HG03460 (cell line): Measurements from ENCODE around the gene GOLGA6L1.
"Not testable (repeated sequence)": the region's sequence is repeated elsewhere in the genome, so short reads cannot be mapped to it uniquely, and the experiment has no call there.

Experiments used
- ATAC-seq: cut with Tn5 transposase; IDR thresholded peaks from one replicate; pipeline ENCODE4 v1.9.1; 2021; ENCODE audit not compliant: unreplicated experiment

The GOLGA6L1 gene

GRCh38 chr15:23136722-23137121 is at the start of gene GOLGA6L1:
Gene GOLGA6L1, minus strand, starts transcription at chr15:23136822. Its CDS starts 91 bp downstream, at chr15:23136731.
- not testable (repeated sequence) for ATAC-seq

- not testable (repeated sequence) for ATAC-seq
Measured at GRCh38 chr15:23181201-23181600, 44.6 kb upstream of the GOLGA6L1 start.

- not testable (repeated sequence) for ATAC-seq
Measured at GRCh38 chr15:23180547-23180927, 43.9 kb upstream of the GOLGA6L1 start.

GRCh38 chr15:23179768-23180546 is 43.3 kb upstream of the GOLGA6L1 start:
- not testable (repeated sequence) for ATAC-seq

- ATAC-seq: not testable (repeated sequence)
Measured at GRCh38 chr15:23176683-23177082, 40.1 kb upstream of the GOLGA6L1 start.

GRCh38 chr15:23175606-23176005 is 39.0 kb upstream of the GOLGA6L1 start:
- ATAC-seq: not testable (repeated sequence)

- not testable (repeated sequence) for ATAC-seq
Measured at GRCh38 chr15:23174609-23175140, 38.1 kb upstream of the GOLGA6L1 start.

- ATAC-seq: not testable (repeated sequence)
Measured at GRCh38 chr15:23132787-23133186, 3.8 kb downstream of the GOLGA6L1 start.

GRCh38 chr15:23118208-23118607 is 18.4 kb downstream of the GOLGA6L1 start:
- ATAC-seq: no peak

GRCh38 chr15:23095796-23096195 is 40.8 kb downstream of the GOLGA6L1 start:
- no peak for ATAC-seq

- ATAC-seq: no peak
Measured at GRCh38 chr15:23083115-23083514, 53.5 kb downstream of the GOLGA6L1 start.

- not testable (repeated sequence) for ATAC-seq
Measured at GRCh38 chr15:23081996-23082737, 54.5 kb downstream of the GOLGA6L1 start.

- ATAC-seq: no peak
Measured at GRCh38 chr15:23081271-23081670, 55.4 kb downstream of the GOLGA6L1 start.

GRCh38 chr15:23079766-23080165 is 56.9 kb downstream of the GOLGA6L1 start:
- ATAC-seq: no peak
